HG03439 (cell line): ENCODE data around the gene GFPT2.

ENCODE experiments used
- ATAC-seq: cut with Tn5 transposase; IDR thresholded peaks from one replicate; pipeline ENCODE4 v1.9.1; 2021; ENCODE audit warnings: mild to moderate bottlenecking, moderate library complexity; ENCODE audit not compliant: unreplicated experiment

GFPT2 gene

GRCh38 chr5:180287868-180288267 is 65.3 kb downstream of the GFPT2 start:
- no peak for ATAC-seq

GRCh38 chr5:180287404-180287803 is 65.7 kb downstream of the GFPT2 start:
- no peak for ATAC-seq

- no peak for ATAC-seq
These were observed 69.0 kb downstream of the GFPT2 start for GRCh38 chr5:180284149-180284548.

GRCh38 chr5:180283026-180283615 is 70.0 kb downstream of the GFPT2 start:
- no peak for ATAC-seq

GRCh38 chr5:180282281-180282680 is 70.9 kb downstream of the GFPT2 start:
- ATAC-seq: no peak

GRCh38 chr5:180281706-180282105 is 71.4 kb downstream of the GFPT2 start:
- no peak for ATAC-seq

- ATAC-seq: no peak
These were observed 78.4 kb downstream of the GFPT2 start for GRCh38 chr5:180274695-180275094.

- ATAC-seq: no peak
These were observed 81.9 kb downstream of the GFPT2 start for GRCh38 chr5:180271221-180271620.

- ATAC-seq: no peak
These were observed 93.9 kb downstream of the GFPT2 start for GRCh38 chr5:180259260-180259611.

GRCh38 chr5:180253036-180253824 is 99.9 kb downstream of the GFPT2 start:
- no peak for ATAC-seq

GRCh38 chr5:180251887-180252286 is 101.2 kb downstream of the GFPT2 start:
- no peak for ATAC-seq

GRCh38 chr5:180251141-180251540 is 102.0 kb downstream of the GFPT2 start:
- ATAC-seq: no peak
